SIG-M5 treated with dmso at 0.1 percent for 504 hours (cell line): ENCODE measurements around the gene STPG1.
A peak's percentile ranks its signal among the peaks of the same experiment; 100 is the strongest.

Experiments used
- DNase-seq: peaks from one replicate; lab custom pipeline; 2025; ENCODE audit not compliant: unreplicated experiment; lab: John Stamatoyannopoulos, UW

The STPG1 gene

DNA sequence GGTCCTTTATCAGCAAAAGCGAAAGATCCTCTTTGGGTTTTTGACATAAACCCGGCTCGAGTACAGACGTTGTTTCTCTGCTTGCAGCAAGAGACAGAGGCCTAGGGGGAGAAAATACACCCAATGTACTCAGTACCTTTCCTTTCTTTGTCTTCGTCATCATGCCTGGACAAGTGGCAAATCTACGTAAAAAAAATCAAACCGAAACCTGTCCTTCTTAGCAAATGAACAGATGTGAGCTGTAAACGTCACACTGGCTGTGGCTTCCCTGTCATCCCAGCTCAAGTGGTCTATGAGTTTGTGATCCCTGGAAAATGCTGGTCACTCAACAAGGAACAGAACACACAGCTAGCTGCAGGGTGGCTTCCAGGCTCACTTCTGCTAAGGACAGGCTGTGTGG lies 39.9 kb downstream of the STPG1 start:
- DNase-seq = no peak

DNA sequence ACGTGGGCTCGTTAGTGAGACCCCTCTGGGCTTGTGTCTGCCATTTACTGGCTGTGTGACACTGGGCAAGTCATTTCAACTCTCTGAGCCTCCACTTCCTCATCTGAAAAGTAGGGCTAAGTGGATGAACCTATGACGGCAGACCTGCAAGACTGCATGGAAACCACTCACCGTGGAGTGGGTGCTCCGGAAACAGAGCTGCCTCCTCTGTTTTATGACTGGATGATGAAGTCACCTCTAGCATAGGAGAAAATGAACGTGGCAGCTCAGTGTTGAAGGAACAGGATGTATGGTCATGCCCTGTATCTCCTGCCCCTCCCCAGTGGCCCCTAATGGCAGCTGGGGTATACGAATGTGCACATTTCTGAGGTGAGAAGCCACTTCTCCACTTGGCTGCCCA lies 40.5 kb downstream of the STPG1 start:
- DNase-seq = no peak

DNA sequence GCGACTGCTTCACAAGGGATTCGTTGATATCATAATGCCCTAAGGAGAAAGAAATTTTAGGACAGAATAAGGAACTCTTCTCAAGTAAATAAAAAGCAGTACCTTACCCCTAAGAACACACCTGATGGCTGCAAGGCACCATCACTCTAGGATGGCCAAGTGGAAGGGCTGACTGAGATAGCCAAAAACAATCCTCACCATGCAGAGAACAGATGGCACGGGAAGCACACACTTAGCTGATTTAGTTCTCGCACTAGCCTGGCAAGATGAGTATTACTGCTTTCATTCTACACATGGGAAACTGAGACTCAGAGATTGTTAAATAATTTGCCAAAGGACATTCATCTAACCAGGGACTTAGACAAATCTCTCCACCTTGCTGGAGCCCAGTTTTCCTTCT lies 43.8 kb downstream of the STPG1 start:
- no peak for DNase-seq

DNA sequence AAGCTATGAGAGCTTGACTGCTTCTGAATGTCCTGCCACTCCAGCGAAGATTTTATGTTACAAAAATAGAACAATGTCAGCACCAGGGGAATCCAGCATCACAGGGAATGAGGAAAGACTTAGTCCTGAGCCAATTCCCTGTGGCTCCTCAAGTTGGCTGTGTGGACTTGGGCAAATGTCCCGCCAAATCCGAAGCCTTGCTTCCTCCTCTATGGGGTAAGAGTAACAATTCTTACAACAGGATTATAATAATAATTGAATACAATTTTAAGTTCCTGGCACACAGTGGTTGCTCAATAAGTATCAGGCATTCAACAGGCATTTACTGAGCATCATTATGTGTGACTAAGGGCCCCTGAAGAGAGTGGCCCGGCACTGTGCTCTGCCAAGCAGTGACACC lies 44.4 kb downstream of the STPG1 start:
- no peak for DNase-seq

DNA sequence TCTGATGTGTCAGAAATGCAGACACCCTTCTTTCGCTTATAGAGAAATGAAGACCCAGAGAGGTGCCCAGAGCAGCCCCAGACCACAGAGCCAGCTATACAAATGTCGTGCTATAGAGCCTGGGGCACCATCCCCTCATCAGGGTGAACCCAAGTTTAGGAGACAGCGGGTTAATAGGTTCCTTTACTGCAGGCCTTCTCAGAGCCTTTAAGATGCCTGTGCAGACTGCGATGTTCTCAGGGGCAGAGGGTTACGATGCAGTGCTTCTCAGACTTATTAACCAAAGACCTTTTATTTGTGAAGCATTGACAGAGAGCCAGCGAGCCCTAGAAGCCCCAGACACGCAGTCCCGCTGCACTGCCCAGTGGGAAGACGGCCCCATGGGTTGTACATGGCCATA lies 46.9 kb downstream of the STPG1 start:
- no peak for DNase-seq

DNA sequence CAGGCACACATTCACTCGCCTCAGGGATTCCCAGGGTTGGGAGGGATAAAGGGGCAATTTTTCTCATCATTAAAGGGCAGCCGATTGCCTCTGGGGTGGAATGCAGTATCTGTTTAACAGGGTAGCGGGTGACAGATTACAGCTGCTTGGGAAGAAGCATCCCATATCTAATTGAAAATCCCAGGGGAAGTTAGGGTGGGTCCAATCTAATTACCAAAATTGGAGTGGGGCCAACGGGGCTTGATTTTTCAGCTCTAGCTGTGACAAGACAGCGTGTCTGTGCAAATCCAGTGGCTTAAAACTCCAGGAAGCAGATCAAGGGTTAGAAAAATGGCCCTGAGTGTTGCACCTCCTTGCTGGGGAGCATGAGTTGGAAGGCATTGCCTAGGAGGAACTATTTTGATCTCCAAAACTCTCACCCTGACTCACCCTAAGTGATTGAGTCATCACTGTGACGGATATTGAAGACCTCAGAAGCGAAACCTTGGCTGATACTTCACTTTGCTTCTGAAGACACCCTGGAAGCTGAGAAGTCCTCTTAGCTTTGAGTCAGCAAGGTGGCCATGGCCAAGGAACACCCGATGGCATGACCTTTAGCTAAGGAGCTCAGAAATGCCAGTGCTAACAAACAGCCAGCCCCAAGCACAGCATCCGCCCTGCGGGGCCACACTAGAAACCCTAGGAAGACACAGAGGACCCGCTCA lies 48.5 kb downstream of the STPG1 start:
- DNase-seq = peak; percentile 88

DNA sequence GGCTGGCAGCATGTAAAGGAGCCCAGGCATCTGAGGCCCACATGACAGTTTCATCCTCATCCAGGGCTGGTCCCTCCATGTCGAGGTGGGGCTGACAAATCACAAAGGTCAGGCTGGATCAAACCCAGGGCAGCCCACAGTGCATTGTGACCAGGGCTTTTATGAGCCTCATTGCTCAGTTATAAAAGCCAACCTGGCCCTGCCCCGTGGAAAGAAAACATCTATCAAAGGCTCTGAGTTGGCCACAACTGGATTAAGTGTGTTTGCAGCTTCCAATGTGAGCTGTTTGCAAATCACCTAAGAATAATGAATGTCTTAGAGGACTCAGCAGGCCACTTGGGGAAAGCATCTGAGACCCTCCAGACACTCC lies 49.0 kb downstream of the STPG1 start:
- DNase-seq = no peak

DNA sequence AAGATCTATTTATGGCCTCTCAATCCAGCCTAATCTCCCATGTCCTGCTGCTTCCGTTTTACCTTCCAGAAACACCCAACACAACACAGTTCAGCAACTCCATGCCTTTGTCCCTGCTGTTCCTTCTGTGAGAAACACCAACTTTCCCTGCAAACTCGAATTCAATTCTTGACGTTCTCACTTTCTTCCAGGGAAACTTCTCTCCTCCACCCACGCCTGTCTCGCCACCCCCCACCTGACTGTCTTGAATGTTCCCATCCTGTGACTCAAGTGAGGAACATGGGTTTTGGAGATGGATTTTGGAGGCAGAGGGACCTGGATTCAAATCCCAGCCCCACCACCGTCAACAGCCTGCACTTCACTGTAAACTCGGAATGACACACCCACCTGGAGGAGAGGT lies 49.6 kb downstream of the STPG1 start:
- no peak for DNase-seq

DNA sequence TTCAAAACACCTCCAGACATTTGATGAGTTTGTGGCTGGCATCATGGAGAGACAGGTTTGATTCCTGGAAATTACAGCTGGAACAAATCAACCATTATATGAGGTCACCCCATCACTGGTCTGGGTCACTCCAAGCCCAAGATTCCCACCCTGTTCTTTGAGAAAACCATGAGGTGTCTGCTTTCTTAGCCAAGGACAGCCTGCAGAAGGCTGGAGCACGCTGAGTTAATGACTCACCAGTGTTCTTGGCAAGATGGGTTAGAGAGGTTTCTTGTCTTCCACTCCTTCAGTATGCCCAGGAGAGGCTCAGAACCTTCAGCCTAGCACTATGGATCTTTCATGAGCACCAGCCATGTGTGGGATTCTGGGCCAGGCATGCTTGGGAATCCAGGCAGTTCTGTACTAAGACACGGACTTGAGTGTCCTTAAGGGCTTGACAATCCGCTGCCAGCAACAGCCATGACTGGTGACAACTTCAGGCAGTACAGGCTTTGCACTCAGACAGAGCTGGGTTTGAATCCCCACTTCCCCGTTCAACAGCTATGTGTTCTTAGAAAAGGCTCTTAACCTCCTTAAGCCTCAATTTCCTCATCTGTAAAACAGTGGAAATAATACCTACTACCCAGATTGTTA lies 50.5 kb downstream of the STPG1 start:
- no peak for DNase-seq

DNA sequence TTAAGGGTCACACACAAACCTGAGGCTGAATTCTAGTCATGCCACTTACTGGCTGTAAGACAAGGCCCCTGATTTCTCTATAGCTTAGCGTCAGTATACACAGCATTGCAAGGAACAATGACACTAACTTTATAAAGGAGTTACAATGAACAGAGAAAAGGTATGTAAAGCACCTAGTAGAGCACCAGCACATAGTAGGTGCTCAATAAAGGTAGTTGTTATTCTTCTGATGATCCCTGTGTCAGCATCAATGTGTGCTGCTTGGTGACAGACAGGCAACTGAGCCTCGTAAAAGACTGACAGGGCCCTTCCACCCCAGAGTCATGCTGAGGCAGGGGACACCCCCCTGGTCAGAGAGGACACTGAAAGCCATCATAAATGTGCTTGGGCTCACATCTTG lies 51.2 kb downstream of the STPG1 start:
- DNase-seq = no peak

DNA sequence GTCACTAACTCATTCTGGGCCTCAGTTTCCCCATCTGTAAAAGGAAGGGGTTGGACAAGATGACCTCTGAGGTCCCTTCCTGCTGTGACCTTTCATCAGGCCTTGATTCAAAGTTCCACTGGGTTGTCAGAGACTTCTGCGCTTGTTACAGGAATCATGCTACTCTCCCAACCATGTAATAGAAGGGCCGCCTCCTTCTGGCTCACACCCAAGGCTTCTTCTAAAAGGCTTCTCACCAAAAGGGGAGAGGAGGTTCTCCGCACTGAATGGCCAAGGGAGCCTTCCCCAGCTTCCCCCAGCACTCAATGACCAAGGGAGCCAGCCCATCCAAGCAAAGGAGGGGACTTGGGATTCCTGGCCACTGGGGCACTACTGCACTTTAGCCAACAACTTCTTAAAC lies 51.8 kb downstream of the STPG1 start:
- no peak for DNase-seq

DNA sequence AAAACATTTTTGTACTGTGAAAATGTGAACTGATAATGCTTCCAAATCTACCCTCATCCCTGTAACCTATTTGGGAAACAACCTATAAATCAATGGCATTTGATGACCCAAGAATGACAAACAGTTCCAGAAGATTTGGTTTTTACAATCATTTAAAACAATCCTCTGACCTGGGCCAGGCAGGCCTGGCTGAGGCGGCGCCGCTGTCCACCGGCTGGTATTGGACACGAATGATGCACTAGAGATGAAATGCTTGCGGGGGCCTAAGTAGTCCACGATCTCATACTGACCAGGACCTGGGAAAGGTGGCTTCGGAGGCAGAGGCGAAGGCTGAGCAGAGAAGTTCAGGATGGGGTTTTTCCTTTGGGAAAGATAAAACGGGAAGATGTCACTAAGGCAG lies 52.9 kb downstream of the STPG1 start:
- no peak for DNase-seq

DNA sequence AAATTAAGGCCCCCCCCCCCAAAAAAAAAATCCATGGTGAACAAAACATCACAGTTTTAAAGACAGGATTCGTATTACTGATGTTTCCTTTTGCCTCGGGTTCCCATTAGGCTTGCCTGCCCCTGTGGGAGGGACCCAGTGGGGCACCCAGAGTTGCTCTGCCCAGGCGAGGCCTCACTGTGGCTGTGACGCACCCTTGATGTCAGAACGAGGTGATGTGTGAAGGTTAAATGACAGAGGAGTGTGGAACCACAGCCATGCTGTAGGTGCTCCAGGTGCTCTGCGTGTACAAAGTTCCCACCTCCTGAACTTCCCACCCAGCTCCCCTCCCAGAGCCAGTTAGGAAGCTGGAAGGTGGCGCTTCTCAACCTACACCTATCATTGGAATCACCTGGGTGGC lies 56.5 kb downstream of the STPG1 start:
- DNase-seq = no peak

DNA sequence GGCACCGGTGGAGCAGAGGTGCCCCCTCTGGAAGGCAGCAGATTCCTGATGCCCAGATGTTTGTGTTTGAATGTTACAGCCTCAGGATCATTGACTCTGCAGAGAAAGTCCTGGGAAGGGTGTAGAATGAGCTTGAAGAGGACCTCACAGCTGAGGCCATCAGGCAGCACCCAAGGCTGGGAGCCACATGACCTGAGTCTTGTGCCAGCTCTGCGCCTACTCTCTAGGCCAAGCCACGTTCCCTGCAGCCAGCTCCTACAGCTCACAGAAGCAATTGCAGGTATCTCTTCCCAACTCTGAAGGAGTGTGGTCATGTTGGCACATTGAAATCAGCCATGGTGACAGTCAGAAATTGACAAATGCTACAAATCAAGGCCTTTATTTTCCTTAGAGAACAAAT lies 58.1 kb downstream of the STPG1 start:
- DNase-seq = no peak

DNA sequence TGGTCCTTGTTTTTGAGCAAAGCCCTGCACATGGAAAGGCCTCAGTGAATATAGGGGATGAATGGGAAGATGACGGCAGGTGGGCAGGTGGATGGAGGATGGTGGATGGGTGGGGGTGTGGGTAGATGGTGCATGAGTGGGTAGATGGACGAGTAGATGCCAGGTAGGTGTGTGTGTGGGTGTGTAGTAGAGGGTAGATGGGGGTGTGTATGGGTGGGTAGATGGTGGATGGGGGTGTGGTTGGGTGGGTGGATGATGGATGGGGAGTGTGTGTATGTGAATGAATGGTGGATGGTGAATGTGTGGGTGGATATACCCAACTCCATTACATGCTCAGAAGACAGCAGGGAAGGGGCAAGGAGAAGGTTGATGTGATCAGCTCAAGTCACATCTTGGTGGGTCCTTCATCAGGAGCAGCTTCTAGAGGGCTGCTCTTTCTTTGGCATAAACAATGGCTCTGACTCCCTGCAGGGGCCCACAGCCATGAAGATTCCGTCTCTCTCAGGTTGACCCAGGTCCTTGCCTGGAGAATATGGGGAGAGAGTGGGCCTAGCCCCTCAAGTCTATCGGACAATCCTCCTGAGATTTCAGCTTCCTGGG lies 60.2 kb downstream of the STPG1 start:
- no peak for DNase-seq

DNA sequence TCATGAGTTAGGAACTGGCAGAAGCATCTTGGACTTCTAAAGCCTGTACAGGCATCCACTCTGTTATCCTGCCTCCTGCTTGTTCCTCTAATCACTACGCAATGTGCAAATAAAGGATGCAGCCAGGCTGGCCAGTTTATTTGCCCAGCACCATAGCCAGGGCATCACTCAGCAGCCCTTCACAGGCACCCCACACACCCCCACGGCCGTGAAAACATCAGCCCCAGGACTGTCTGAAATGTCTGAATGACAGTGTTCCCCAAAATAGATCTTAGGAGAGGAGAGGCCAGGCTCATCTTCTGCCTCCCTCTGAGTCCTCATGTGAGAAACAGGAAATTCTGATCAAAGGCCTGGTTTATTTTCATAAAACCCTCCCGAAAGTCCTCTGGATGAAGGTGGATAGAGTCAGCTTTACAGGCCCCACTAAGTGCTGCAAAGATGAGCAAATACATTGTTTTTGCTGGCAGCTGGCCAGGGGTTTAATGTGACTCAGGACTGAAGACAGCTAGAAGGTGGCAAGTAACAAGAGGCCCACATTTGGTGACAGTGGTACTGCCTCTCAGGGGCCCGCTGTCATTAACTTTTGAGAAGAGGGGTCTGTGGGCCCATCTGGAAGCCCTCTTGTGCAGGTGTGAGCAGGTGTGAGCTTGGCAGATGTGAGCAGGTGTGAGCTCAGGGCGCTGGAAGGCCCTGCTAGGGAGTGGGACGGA lies 61.5 kb downstream of the STPG1 start:
- no peak for DNase-seq

DNA sequence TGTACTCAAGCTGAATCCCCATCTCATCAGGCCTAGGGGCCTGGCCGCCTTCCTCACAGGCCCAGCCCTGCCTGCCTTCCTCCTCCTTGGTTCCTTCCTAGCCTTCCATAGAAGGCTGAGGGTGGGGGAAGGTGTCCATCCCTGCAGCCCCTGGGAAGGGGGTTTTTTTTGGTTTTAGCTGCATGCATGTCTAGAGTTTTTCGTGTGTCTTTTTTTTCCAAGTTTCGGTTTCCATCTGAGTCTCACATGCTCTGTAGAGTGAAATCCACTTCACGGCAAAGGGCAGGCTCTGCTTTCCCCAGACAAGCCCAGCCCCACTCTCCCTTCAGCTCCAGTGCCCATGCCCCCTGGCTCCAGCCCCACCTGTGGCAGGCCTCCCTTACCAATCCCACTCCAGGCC lies 62.3 kb downstream of the STPG1 start:
- no peak for DNase-seq

DNA sequence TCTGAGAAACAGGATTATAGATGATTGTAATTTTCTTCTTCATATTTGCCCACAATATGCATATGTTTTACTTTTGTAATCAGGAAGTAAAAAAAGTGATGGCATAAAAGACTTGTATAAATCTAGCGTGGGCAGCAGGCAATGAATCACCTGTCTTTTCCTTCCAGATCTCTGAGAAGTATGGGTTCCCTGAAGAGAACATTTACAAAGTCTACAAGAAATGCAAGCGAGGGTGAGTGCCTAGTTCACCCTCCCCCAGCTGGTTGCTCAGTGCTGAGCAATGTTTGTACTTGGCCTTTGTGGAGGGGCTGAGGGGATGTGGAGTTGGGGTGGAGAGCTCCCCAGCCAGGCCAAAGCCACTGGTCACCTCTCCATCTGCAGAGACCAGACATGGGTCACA lies 63.7 kb downstream of the STPG1 start:
- DNase-seq = no peak

DNA sequence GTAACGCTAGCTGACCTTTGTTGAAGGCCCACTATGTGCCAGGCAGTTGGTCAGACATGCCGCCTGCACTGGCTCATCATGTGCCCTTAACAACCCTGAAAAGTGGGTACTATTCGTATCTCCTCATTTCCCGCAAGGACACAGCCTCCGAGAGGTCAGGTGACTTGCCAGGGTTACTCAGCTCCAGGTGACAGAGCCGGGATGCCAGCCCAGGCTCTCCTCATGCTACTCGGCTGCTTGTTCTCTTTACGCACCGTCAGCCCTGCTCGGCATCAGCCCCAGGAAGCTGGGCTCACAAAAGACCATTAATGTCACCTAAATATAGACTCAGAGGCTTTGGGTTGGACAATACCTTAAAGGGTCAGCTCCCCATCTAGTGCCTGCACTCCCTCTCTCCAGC lies 65.4 kb downstream of the STPG1 start:
- no peak for DNase-seq

DNA sequence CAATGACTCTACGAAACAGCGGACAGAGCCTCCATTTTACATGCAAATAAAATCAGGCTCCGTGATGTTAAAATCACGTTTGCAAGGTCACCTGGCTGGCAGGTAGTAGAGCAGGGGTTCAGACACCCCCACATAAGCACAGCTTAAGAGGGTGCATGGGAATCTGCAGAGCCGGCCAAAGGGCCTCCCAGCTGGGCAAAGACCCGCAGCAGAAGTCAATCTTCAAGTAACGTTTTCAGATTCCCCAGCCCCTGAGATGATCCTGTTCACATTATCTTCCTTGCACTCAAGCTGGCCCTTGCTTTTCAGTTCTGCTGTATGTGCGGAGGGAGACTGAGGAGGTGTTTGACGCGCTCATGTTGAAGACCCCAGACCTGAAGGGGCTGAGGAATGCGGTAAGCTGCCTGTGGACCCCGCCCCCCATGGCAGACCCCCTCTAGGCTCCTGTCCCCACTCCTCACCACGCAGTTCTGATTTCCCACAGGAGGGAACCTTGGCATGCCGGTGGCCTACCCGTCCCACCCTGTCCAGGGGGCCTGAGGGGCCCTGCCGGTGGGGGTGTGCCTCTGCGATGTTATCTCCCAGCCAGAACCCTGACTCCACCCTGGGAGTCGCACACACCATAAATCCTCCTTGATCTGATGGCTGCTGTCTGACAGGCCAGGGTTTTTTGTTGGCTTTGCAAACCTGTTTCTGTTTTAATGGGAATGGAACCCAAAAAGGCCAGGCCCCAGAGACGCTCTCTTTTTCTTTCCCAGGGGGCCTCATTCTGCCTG lies 66.2 kb downstream of the STPG1 start:
- DNase-seq = no peak

DNA sequence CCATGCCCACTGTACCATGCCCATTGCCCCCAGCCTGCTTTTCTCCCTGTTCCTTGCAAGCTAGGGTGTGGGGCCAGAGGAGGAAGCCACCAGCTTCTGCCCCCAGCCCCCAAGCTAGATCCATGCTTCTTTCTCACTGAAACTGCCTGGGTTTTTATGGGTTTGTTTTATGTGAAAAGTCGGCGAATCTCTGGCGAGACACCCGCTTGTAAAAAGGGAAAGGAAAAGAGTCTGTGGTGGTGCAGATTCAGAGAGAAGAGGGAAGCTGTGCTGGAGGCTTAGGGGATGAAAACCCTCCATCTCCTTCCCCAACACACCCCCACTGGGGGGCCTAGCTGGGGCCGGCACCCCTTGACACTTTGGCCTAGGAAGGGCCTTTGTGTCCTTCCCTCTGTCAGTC lies 68.2 kb downstream of the STPG1 start:
- peak; percentile 10 for DNase-seq
